ENCODE results near the gene SPC25. TPM values are rescaled to one million over a fixed set of nuclear protein-coding genes. Genes with fewer than 3 reads are reported as not detected.
"Not testable (repeated sequence)": the region's sequence is repeated elsewhere in the genome, so short reads cannot be mapped to it uniquely, and the experiment has no call there.

Gene SPC25
- total RNA-seq, 4 donors from 2014 or later, result 2.5 to 10.5 TPM; not detected in 2

DNA sequence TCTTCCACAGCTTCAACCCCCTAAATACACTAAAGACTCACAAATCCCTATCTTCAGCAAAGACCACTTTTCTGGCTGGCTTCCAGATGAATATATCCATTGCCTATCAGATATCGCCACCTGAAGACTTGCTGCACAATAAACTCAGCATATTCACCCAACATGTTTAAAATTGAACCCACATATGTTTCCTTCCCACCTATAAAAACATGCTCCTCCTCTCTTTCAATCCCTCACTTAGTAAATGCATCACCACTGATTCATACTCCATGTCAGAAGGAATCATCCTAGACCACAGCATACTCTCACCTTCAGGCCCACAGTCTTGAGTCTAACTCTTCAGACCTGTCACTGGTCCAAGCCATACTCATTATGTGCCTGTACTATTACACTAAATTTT, 5.3 kb downstream of the SPC25 start:
- H3K4me1 ChIP-seq, result peaks cover 0 to 8% (median 5%) of the 10 kb centered on the region in 4 donors
- 100% methylated on average over 1 of the region's 1 CpG for WGBS, 2 donors (ENCODE audit: low coverage in 1 of 2)
- H3K4me3 ChIP-seq, result no peak overlapping the region
- DNase-seq, result no peak
- in situ Hi-C loops (cut with MboI; ENCODE audit: low pct_ligation_motif_present in 1 of 4, low pct_unique_long_range_greater_than_20kb in 1 of 4, low sequenced_read_pairs in 3 of 4) (no loop called here), intact Hi-C loops (cut with DNase I; ENCODE audit: low total_unique reads) (no loop called here)
- no peak overlapping the region for H3K27ac ChIP-seq
- no peaks in the 10 kb centered on the region for H3K9me3 ChIP-seq
- no peak for TF ChIP-seq POLR2A (IDR thresholded peaks at IDR 0.05)
- no peak for TF ChIP-seq EP300 (IDR thresholded peaks at IDR 0.05; ENCODE audit: low read depth)
- TF ChIP-seq, protein P1, sequence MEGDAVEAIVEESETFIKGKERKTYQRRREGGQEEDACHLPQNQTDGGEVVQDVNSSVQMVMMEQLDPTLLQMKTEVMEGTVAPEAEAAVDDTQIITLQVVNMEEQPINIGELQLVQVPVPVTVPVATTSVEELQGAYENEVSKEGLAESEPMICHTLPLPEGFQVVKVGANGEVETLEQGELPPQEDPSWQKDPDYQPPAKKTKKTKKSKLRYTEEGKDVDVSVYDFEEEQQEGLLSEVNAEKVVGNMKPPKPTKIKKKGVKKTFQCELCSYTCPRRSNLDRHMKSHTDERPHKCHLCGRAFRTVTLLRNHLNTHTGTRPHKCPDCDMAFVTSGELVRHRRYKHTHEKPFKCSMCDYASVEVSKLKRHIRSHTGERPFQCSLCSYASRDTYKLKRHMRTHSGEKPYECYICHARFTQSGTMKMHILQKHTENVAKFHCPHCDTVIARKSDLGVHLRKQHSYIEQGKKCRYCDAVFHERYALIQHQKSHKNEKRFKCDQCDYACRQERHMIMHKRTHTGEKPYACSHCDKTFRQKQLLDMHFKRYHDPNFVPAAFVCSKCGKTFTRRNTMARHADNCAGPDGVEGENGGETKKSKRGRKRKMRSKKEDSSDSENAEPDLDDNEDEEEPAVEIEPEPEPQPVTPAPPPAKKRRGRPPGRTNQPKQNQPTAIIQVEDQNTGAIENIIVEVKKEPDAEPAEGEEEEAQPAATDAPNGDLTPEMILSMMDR (IDR thresholded peaks at IDR 0.05), result no peak
- no peak for TF ChIP-seq POLR2AphosphoS5 (IDR thresholded peaks at IDR 0.05)
- no peaks in the 10 kb centered on the region for H3K27me3 ChIP-seq
- no peaks in the 10 kb centered on the region for H3K36me3 ChIP-seq

DNA sequence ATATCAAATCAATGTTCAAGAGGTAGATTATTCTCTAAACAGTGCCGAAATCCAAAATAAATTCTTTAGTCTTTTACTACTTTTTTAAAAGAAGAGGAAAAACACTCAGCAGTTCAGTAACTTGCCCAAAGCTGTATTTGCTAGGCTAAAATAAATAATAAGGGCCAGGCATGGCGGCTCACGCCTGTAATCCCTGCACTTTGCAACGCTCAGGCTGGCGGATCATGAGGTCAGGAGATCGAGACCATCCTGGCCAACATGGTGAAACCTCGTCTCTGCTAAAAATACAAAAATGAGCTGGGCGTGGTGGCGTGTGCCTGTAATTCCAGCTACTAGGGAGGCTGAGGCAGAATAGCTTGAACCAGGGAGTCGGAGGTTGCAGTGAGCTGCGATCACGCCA, 8.1 kb downstream of the SPC25 start:
- H3K4me3 ChIP-seq; in situ Hi-C loops (cut with MboI; ENCODE audit: low pct_ligation_motif_present in 1 of 4, low pct_unique_long_range_greater_than_20kb in 1 of 4, low sequenced_read_pairs in 3 of 4); H3K4me1 ChIP-seq; H3K9me3 ChIP-seq; intact Hi-C loops (cut with DNase I; ENCODE audit: low total_unique reads); H3K27me3 ChIP-seq; H3K36me3 ChIP-seq; DNase-seq; H3K27ac ChIP-seq: not testable (repeated sequence)
- 85 to 98% methylated on average over 5 to 12 of the region's 12 CpGs for WGBS, 2 donors (ENCODE audit: low coverage in 1 of 2)

DNA sequence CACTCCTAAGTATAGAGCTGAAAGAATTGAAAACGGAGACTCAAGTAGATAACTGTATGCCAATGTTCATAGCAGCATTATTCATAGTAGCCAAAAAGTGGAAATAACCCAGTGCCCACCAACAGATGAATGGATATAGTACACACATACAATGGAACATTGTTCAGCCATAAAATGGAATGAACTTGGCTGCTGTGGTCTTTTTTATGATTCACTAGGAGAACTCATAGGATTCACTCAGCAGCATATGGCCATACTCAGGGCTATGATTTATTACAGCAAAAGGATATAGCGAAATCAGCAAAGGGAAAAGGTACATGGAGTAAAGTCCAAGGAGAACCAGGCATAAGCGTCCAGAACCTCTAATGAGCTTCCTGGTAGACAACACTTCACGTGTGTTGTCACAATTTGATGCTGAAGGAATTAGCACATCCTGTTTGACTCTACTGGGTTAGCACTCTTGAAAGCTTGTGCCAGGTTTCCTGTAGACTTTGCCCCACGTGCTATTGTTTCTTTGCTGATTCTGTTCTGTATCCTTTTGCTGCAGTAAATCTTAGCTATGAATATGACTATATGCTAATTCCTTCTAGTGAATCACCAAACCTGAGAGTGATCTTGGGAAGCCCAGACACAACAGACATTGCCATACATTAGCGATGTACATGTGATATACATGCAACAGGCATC, 15.7 kb downstream of the SPC25 start:
- TF ChIP-seq POLR2AphosphoS5 (IDR thresholded peaks at IDR 0.05), result peak in 2 of 3 donors; percentile 10 to 40
- TF ChIP-seq, protein P1 (IDR thresholded peaks at IDR 0.05), result no peak
- Histone ChIP-seq H3K36me3 (no peaks in the 10 kb centered on the region), H3K4me1 (peaks cover 0 to 8% (median 2%) of the 10 kb centered on the region in 4 donors), H3K9me3 (no peaks in the 10 kb centered on the region), H3K4me3 (no peak overlapping the region), H3K27me3 (no peaks in the 10 kb centered on the region), H3K27ac (peak overlapping the region in 2 of 4 donors; percentile 4 to 33)
- 65 to 71% methylated on average over 3 to 6 of the region's 6 CpGs for WGBS, 2 donors (ENCODE audit: low coverage in 1 of 2)
- intact Hi-C loops (cut with DNase I; ENCODE audit: low total_unique reads) (no loop called here), in situ Hi-C loops (cut with MboI; ENCODE audit: low pct_ligation_motif_present in 1 of 4, low pct_unique_long_range_greater_than_20kb in 1 of 4, low sequenced_read_pairs in 3 of 4) (no loop called here)
- DNase-seq, result peak; percentile 27

DNA sequence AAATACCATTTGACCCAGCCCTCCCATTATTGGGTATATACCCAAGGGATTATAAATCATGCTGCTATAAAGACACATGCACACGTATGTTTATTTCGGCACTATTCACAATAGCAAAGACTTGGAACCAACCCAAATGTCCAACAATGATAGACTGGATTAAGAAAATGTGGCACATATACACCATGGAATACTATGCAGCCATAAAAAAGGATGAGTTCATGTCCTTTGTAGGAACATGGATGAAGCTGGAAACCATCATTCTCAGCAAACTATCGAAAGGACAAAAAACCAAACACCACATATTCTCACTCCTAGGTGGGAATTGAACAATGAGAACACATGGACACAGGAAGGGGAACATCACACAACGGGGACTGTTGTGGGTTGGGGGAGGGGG, 19.4 kb downstream of the SPC25 start:
- H3K9me3 ChIP-seq; H3K27me3 ChIP-seq; H3K36me3 ChIP-seq; H3K4me3 ChIP-seq; H3K27ac ChIP-seq; DNase-seq; H3K4me1 ChIP-seq; in situ Hi-C loops (cut with MboI; ENCODE audit: low pct_ligation_motif_present in 1 of 4, low pct_unique_long_range_greater_than_20kb in 1 of 4, low sequenced_read_pairs in 3 of 4); intact Hi-C loops (cut with DNase I; ENCODE audit: low total_unique reads): not testable (repeated sequence)
- 83 to 96% methylated on average over 1 to 4 of the region's 4 CpGs for WGBS, 2 donors (ENCODE audit: low coverage in 1 of 2)

DNA sequence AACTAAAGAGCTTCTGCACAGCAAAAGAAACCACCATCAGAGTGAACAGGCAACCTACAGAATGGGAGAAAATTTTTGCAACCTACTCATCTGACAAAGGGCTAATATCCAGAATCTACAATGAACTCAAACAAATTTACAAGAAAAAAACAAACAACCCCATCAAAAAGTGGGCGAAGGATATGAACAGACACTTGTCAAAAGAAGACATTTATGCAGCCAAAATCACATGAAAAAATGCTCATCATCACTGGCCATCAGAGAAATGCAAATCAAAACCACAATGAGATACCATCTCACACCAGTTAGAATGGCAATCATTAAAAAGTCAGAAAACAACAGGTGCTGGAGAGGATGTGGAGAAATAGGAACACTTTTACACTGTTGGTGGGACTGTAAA, 19.9 kb downstream of the SPC25 start:
- in situ Hi-C loops (cut with MboI; ENCODE audit: low pct_ligation_motif_present in 1 of 4, low pct_unique_long_range_greater_than_20kb in 1 of 4, low sequenced_read_pairs in 3 of 4); H3K27me3 ChIP-seq; H3K4me3 ChIP-seq; H3K4me1 ChIP-seq; intact Hi-C loops (cut with DNase I; ENCODE audit: low total_unique reads); H3K36me3 ChIP-seq; DNase-seq; H3K27ac ChIP-seq; H3K9me3 ChIP-seq: not testable (repeated sequence)
- WGBS, 2 donors (ENCODE audit: low coverage in 1 of 2), result 100% methylated on average over 1 of the region's 1 CpG

DNA sequence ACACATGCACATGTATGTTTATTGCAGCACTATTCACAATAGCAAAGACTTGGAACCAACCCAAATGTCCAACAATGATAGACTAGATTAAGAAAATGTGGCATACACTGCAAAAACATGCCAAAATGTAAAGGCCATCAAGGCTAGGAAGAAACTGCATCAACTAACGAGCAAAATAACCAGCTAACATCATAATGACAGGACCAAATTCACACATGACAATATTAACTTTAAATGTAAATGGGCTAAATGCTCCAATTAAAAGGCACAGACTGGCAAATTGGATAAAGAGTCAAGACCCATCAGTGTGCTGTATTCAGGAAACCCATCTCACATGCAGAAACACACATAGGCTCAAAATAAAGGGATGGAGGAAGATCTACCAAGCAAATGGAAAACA, 23.1 kb downstream of the SPC25 start:
- intact Hi-C loops (cut with DNase I; ENCODE audit: low total_unique reads); DNase-seq; H3K27ac ChIP-seq; in situ Hi-C loops (cut with MboI; ENCODE audit: low pct_ligation_motif_present in 1 of 4, low pct_unique_long_range_greater_than_20kb in 1 of 4, low sequenced_read_pairs in 3 of 4); H3K4me1 ChIP-seq; H3K27me3 ChIP-seq; H3K4me3 ChIP-seq; H3K9me3 ChIP-seq: not testable (repeated sequence)
- peaks cover 0 to 13% (median 4%) of the 10 kb centered on the region in 4 donors for H3K36me3 ChIP-seq
- WGBS, 2 donors (ENCODE audit: low coverage in 1 of 2), result 83 to 100% methylated on average over 1 of the region's 1 CpG

All from transverse colon (tissue), 4 donors.